ENCODE data around the gene MYLK2.

MYLK2 gene

DNA sequence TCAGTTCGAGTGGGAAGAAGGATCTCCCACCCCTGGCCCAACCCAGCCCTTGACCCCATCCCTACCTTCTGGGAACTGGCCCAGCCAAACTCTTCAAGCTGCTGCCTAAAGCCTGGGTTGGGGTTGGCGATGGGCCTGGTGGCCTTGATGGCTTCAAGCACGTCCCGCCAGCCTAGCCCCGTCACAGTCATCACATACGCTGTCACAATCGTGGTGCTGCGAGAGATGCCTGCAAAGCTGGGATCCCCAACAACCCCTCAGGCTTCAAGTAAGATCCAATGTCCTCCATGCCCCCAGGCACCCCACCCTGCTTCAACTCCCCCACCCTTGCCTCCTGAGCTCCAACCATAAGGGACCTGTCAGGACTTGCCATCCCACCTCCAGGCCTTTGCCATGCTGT is 43.4 kb downstream of the MYLK2 start:
- H3K4me2 ChIP-seq (ENCODE audit: low read depth, low read length, poor library complexity, severe bottlenecking): no peak overlapping the region
- no peaks in the 10 kb centered on the region for H3K79me2 ChIP-seq (ENCODE audit: insufficient read depth, low read length)
- no peaks in the 10 kb centered on the region for H3K9me2 ChIP-seq (replicated peaks; ENCODE audit: low read depth, low read length)
- H3K36me3 ChIP-seq (ENCODE audit: insufficient read depth, low read length): no peaks in the 10 kb centered on the region
- no peak overlapping the region for H3K9ac ChIP-seq (ENCODE audit: low read depth, low read length, poor library complexity, severe bottlenecking)
- no peak overlapping the region for H3K4me3 ChIP-seq (ENCODE audit: low read length, poor library complexity, severe bottlenecking)
- H3K4me1 ChIP-seq (ENCODE audit: insufficient read depth, low read length, poor library complexity, severe bottlenecking): peaks cover 24% of the 10 kb centered on the region
- TF ChIP-seq, protein P1, sequence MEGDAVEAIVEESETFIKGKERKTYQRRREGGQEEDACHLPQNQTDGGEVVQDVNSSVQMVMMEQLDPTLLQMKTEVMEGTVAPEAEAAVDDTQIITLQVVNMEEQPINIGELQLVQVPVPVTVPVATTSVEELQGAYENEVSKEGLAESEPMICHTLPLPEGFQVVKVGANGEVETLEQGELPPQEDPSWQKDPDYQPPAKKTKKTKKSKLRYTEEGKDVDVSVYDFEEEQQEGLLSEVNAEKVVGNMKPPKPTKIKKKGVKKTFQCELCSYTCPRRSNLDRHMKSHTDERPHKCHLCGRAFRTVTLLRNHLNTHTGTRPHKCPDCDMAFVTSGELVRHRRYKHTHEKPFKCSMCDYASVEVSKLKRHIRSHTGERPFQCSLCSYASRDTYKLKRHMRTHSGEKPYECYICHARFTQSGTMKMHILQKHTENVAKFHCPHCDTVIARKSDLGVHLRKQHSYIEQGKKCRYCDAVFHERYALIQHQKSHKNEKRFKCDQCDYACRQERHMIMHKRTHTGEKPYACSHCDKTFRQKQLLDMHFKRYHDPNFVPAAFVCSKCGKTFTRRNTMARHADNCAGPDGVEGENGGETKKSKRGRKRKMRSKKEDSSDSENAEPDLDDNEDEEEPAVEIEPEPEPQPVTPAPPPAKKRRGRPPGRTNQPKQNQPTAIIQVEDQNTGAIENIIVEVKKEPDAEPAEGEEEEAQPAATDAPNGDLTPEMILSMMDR (conservative IDR thresholded peaks at IDR 0.05; ENCODE audit: low read length): no peak
- TF ChIP-seq EZH2phosphoT487 (IDR thresholded peaks at IDR 0.05; ENCODE audit: borderline replicate concordance): no peak
- no peaks in the 10 kb centered on the region for H3K27me3 ChIP-seq (ENCODE audit: insufficient read depth, low read length, poor library complexity, severe bottlenecking)
- no peaks in the 10 kb centered on the region for H3K9me3 ChIP-seq (ENCODE audit: insufficient read depth, low read depth, low read length)
- H4K20me1 ChIP-seq (ENCODE audit: insufficient read depth, low read length, poor library complexity, severe bottlenecking): no peaks in the 10 kb centered on the region
- H2AFZ ChIP-seq (ENCODE audit: low read length): no peak overlapping the region
- no peaks in the 10 kb centered on the region for H3F3A ChIP-seq (ENCODE audit: low read depth)

DNA sequence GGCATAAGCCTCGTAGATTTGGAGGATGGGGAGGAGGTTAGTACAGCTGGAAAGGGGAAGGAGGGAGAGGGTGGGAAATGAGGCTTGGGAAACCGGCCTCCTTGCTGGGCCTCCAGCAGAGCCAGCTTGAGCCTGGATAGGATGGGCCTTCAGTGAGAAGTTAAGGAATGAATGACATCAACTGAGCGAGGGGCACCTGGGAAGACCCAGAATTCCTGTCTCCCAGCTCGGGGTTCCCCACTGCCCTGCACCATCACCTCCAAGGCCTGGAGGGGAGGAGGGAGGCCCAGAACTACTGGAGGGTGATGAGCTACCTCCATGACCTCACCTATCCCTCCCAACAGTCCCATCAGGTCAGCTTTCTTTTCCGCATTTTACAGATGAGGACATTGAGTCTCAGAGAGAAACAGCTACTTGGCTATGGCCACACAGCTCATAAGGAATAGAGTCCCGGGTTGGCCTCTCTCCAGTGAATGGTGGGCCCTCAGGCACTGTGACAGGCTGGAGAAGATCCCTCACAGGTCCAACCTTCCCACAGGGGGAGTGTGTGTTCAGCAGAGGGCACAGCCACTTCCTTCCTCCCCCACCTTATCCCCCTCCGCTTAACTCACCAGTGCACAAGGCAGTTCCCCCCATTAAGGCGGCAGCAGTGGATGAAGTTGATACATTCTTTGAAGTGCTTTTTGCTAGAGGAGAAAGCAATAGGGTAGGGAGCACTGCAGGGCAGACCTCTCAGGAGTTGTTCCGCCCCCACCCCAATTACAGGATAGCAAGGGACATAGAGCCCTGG is 44.3 kb downstream of the MYLK2 start:
- peaks cover 22% of the 10 kb centered on the region for H3K4me1 ChIP-seq (ENCODE audit: insufficient read depth, low read length, poor library complexity, severe bottlenecking)

DNA sequence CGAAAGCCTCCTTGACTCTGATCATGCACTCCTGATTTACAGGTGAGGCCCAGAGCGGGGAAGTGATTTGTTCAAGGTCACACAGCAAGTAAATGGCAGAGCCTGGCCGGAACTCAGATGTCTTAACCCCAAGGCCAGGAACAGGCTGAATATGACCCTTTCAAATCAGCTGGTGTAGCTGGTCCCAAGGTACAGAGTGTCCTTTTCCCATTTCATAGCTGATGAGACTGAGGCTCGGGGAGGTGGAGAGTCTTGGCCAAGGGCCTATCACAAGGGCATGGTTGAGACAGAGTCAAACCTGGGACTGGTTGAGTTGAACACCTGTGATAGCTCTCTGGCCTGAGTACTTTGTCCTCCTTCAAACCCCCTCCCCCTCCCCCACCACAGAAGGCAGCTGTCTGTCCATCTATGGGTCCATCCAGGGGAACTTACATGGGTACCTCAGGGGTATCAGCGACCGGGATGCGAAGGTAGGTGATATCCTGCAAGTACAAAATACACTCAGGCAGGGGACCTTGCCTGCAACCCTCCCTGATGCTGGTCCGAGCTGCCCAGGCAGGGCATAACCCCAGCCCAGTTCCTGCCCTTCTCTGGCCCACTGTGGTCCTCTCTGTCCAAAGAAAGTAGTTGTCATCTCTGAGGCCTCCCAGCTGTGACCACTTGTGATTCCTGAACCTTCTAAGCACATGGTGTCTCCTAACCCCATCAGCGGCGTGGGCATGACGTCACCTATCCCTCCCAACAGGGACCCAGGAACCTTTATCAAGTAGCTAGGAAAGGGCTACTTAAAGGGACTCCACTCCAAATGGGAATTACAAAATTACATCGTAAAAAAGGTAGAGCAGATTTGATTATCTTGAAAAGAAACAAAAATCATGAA is 45.6 kb downstream of the MYLK2 start:
- Histone ChIP-seq H3K4me1 (ENCODE audit: insufficient read depth, low read length, poor library complexity, severe bottlenecking) (peaks cover 17% of the 10 kb centered on the region), H3K9ac (ENCODE audit: low read depth, low read length, poor library complexity, severe bottlenecking) (no peak overlapping the region), H3K9me3 (ENCODE audit: insufficient read depth, low read depth, low read length) (no peaks in the 10 kb centered on the region), H2AFZ (ENCODE audit: low read length) (no peak overlapping the region), H3F3A (ENCODE audit: low read depth) (no peaks in the 10 kb centered on the region), H3K27me3 (ENCODE audit: insufficient read depth, low read length, poor library complexity, severe bottlenecking) (no peaks in the 10 kb centered on the region), H3K36me3 (ENCODE audit: insufficient read depth, low read length) (no peaks in the 10 kb centered on the region), H3K9me2 (replicated peaks; ENCODE audit: low read depth, low read length) (no peaks in the 10 kb centered on the region), H3K4me3 (ENCODE audit: low read length, poor library complexity, severe bottlenecking) (no peak overlapping the region), H4K20me1 (ENCODE audit: insufficient read depth, low read length, poor library complexity, severe bottlenecking) (no peaks in the 10 kb centered on the region), H3K79me2 (ENCODE audit: insufficient read depth, low read length) (no peaks in the 10 kb centered on the region), H3K4me2 (ENCODE audit: low read depth, low read length, poor library complexity, severe bottlenecking) (no peak overlapping the region)
- TF ChIP-seq, protein P1 (conservative IDR thresholded peaks at IDR 0.05; ENCODE audit: low read length): no peak
- TF ChIP-seq EZH2phosphoT487 (IDR thresholded peaks at IDR 0.05; ENCODE audit: borderline replicate concordance): no peak

More for the DNA sequence above, 44.3 kb downstream of the MYLK2 start:
- Histone ChIP-seq H3F3A (ENCODE audit: low read depth) (no peaks in the 10 kb centered on the region), H3K36me3 (ENCODE audit: insufficient read depth, low read length) (no peaks in the 10 kb centered on the region), H4K20me1 (ENCODE audit: insufficient read depth, low read length, poor library complexity, severe bottlenecking) (no peaks in the 10 kb centered on the region), H3K79me2 (ENCODE audit: insufficient read depth, low read length) (no peaks in the 10 kb centered on the region), H3K27me3 (ENCODE audit: insufficient read depth, low read length, poor library complexity, severe bottlenecking) (no peaks in the 10 kb centered on the region), H3K9me2 (replicated peaks; ENCODE audit: low read depth, low read length) (no peaks in the 10 kb centered on the region), H2AFZ (ENCODE audit: low read length) (no peak overlapping the region; the same call in 1 of the 2 replicates), H3K4me2 (ENCODE audit: low read depth, low read length, poor library complexity, severe bottlenecking) (no peak overlapping the region), H3K9me3 (ENCODE audit: insufficient read depth, low read depth, low read length) (no peaks in the 10 kb centered on the region), H3K9ac (ENCODE audit: low read depth, low read length, poor library complexity, severe bottlenecking) (no peak overlapping the region), H3K4me3 (ENCODE audit: low read length, poor library complexity, severe bottlenecking) (no peak overlapping the region)
- TF ChIP-seq EZH2phosphoT487 (IDR thresholded peaks at IDR 0.05; ENCODE audit: borderline replicate concordance): no peak
- TF ChIP-seq, protein P1 (conservative IDR thresholded peaks at IDR 0.05; ENCODE audit: low read length): no peak
